Measurements from ENCODE around the gene VARS1. TPM values are rescaled to one million over a fixed set of nuclear protein-coding genes. Genes with fewer than 3 reads are reported as not detected.
"Not testable (repeated sequence)": the region's sequence is repeated elsewhere in the genome, so short reads cannot be mapped to it uniquely, and the experiment has no call there.

Gene VARS1
- 100 to 1,000 TPM; 147 to 169 TPM for total RNA-seq

DNA sequence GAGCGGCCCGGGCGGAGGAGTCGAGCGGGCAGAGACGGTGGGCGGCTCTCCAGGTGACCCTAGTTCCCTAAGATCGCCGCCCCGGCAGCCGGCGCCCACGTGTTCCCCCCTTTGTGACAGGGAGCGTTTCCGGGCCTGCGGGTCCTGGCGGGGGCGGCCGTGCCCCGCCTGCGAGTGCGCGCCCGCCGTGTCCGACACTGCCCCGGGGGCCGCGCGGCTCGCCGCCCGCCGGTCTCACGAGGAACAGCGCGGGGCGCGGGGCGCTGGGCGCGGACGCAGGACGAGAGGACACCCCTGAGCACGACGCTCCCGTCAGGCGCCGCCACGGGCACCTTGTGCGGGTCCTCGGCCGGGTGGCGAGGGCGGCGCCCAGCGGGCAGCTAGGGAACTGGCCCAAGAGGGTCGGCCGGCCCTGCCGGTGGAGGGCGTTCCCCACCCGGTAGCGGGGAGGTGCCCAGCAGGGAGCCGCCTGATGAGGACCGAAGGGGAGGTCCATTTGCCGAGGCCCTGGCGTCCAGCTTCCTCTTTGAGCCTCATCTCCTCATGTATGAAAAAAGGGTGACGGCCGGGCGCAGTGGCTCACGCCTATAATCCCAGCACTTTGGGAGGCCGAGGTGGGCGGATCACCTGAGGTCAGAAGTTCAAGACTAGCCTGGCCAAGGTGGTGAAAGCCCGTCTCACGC is at the start of gene VARS1:
VARS1 (minus strand) TSS at position 137 of the 683 bp plus-strand sequence. CDS start 535 bp downstream, outside the sequence.
- no peaks in the 10 kb centered on the region for H3K27me3 Mint-ChIP-seq
- peak within 1 kb of the TSS; percentile 95 for H3K4me3 Mint-ChIP-seq
- no peaks in the 10 kb centered on the region for H3K9me3 Mint-ChIP-seq (ENCODE audit: low read depth)
- H3K4me1 Mint-ChIP-seq = peaks cover 47% of the 10 kb centered on the region
- intact Hi-C loops (cut with DNase I, micrococcal nuclease) = loop anchor here (1.0 to 2.0 kb wide), 11 partner anchors 11 to 143 kb away; partner anchors contain the start of genes ABHD16A (in 1 of the 2), BAG6 (in 1 of the 2), DDAH2 (in 1 of the 2) and HSPA1B (in 1 of the 2)
- peak within 1 kb of the TSS; percentile 95 for H3K27ac Mint-ChIP-seq
- ATAC-seq (peak; percentile 82), DNase-seq (peak; percentile 92)
- ChIA-PET POLR2A (interaction anchor here (0.6 to 1.0 kb wide), 6 partner anchors 11 to 179 kb away, joined by 3 to 4 read pairs (median 3); partner anchors contain the start of genes BAG6 and LSM2), CTCF (interaction anchor here (0.6 to 2.1 kb wide), 12 partner anchors 10 to 136 kb away, joined by 3 to 15 read pairs (median 5); partner anchors contain the start of genes HSPA1B and LSM2)
- H3K36me3 Mint-ChIP-seq (ENCODE audit: low read depth) = peaks cover 35% of the 10 kb centered on the region

- DNase-seq (no peak), ATAC-seq (no peak)
- intact Hi-C loops (cut with DNase I, micrococcal nuclease) = no loop called here
- POLR2A ChIA-PET = no interaction called here
- H3K27me3 Mint-ChIP-seq = no peaks in the 10 kb centered on the region
- H3K9me3 Mint-ChIP-seq (ENCODE audit: low read depth) = no peaks in the 10 kb centered on the region
- CTCF ChIA-PET = interaction anchor here (0.6 to 0.7 kb wide), 4 partner anchors 18 to 274 kb away, joined by 3 to 4 read pairs (median 3); partner anchors contain the start of genes MSH5 and NEU1
- peaks cover 2% of the 10 kb centered on the region for H3K4me1 Mint-ChIP-seq
- no peak overlapping the region for H3K4me3 Mint-ChIP-seq
- peaks cover 19% of the 10 kb centered on the region for H3K36me3 Mint-ChIP-seq (ENCODE audit: low read depth)
- no peak overlapping the region for H3K27ac Mint-ChIP-seq
Observed at GRCh38 chr6:31844507-31844906, 49.0 kb upstream of the VARS1 start.

DNA sequence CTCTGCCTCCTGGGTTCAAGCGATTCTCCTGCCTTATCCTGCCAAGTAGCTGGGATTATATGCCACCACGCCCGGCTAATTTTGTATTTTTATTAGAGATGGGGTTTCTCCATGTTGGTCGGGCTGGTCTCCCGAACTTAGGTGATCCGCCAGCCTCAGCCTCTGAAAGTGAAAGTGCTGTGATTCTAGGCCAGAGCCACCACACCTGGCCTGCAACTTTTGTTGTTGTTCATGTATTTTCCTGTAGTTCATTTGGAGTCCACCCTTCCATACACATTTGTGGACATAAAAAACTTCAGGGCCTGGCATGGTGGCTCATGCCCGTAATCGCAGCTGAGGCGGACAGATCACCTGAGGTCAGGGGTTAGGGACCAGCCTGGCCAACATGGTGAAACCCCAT is 46.5 kb upstream of the VARS1 start:
- Mint-ChIP-seq H3K27me3 (no peaks in the 10 kb centered on the region), H3K9me3 (ENCODE audit: low read depth) (no peaks in the 10 kb centered on the region), H3K27ac (no peak overlapping the region), H3K36me3 (ENCODE audit: low read depth) (peaks cover 41% of the 10 kb centered on the region), H3K4me1 (peaks cover 20% of the 10 kb centered on the region), H3K4me3 (no peak overlapping the region)
- ChIA-PET CTCF (no interaction called here), POLR2A (no interaction called here)
- ATAC-seq (no peak), DNase-seq (no peak)
- intact Hi-C loops (cut with DNase I, micrococcal nuclease) = no loop called here

DNA sequence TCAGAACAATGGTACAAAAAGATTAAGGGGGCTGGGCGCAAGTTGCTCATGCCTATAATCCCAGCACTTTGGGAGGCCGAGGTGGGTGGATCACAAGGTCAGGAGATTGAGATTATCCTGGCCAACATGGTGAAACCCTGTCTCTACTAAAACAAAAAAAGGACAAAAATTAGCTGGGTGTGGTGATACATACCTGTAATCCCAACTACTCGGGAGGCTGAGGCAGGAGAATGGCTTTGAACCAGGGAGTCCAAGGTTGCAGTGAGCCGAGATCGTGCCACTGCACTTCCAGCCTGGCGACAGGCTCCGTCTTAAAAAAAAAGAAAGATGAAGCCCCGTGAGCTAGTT is 44.2 kb upstream of the VARS1 start:
- H3K27me3 Mint-ChIP-seq; ATAC-seq; H3K9me3 Mint-ChIP-seq (ENCODE audit: low read depth); DNase-seq; H3K4me3 Mint-ChIP-seq; intact Hi-C loops (cut with DNase I, micrococcal nuclease): not testable (repeated sequence)
- CTCF ChIA-PET = interaction anchor here (0.6 to 1.7 kb wide), 4 partner anchors 10 to 167 kb away, joined by 3 to 4 read pairs (median 4); partner anchors contain the start of gene HSPA1B
- Mint-ChIP-seq H3K27ac (peak overlapping the region; percentile 67), H3K36me3 (ENCODE audit: low read depth) (peaks cover 60% of the 10 kb centered on the region), H3K4me1 (peaks cover 28% of the 10 kb centered on the region)
- POLR2A ChIA-PET = interaction anchor here (0.6 to 1.1 kb wide), 2 partner anchors 70 to 246 kb away, joined by 3 to 4 read pairs; no protein-coding TSS in a partner anchor

DNA sequence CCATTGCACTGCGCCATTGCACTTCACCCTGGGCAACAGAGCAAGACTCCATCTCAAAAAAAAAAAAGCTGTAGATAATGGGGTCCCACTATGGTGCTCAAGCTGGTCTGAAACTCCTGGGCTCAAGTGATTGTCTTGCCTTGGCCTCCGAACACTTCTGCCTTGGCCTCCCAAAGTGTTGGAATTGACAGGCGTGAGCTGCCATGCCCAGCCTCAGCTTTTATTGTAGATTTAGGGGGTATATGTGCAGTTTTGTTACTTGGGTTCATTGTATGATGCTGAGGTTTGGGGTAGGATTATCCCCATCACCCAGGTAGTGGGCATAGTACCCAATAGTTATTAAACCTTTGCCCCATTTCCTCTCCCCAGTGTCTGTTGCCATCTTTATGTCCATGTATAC is 43.4 kb upstream of the VARS1 start:
- Mint-ChIP-seq H3K27ac (peak overlapping the region; percentile 67), H3K27me3 (no peaks in the 10 kb centered on the region), H3K4me1 (peaks cover 28% of the 10 kb centered on the region), H3K4me3 (peak overlapping the region; percentile 53), H3K9me3 (ENCODE audit: low read depth) (no peaks in the 10 kb centered on the region), H3K36me3 (ENCODE audit: low read depth) (peaks cover 60% of the 10 kb centered on the region)
- DNase-seq (no peak), ATAC-seq (no peak)
- CTCF ChIA-PET = interaction anchor here (0.7 to 1.7 kb wide), 5 partner anchors 9 to 113 kb away, joined by 3 to 6 read pairs (median 4); partner anchors contain the start of gene HSPA1B
- POLR2A ChIA-PET = interaction anchor here (0.6 to 1.1 kb wide), 3 partner anchors 10 to 69 kb away, joined by 3 to 4 read pairs (median 3); no protein-coding TSS in a partner anchor
- intact Hi-C loops (cut with DNase I, micrococcal nuclease) = no loop called here

- Mint-ChIP-seq H3K36me3 (ENCODE audit: low read depth) (peaks cover 60% of the 10 kb centered on the region), H3K27ac (peak overlapping the region; percentile 95), H3K4me3 (peak overlapping the region; percentile 90), H3K4me1 (peaks cover 30% of the 10 kb centered on the region)
- intact Hi-C loops (cut with DNase I, micrococcal nuclease); H3K9me3 Mint-ChIP-seq (ENCODE audit: low read depth); H3K27me3 Mint-ChIP-seq; DNase-seq; ATAC-seq: not testable (repeated sequence)
- ChIA-PET CTCF (interaction anchor here (0.7 to 2.4 kb wide), 5 partner anchors 9 to 54 kb away, joined by 3 to 6 read pairs (median 4); partner anchors contain the start of genes HSPA1B and LSM2), POLR2A (interaction anchor here (0.6 to 1.2 kb wide), 6 partner anchors 9 to 438 kb away, joined by 3 to 9 read pairs (median 4); partner anchors contain the start of gene NEU1)
Observed at GRCh38 chr6:31838114-31838553, 42.6 kb upstream of the VARS1 start.

DNA sequence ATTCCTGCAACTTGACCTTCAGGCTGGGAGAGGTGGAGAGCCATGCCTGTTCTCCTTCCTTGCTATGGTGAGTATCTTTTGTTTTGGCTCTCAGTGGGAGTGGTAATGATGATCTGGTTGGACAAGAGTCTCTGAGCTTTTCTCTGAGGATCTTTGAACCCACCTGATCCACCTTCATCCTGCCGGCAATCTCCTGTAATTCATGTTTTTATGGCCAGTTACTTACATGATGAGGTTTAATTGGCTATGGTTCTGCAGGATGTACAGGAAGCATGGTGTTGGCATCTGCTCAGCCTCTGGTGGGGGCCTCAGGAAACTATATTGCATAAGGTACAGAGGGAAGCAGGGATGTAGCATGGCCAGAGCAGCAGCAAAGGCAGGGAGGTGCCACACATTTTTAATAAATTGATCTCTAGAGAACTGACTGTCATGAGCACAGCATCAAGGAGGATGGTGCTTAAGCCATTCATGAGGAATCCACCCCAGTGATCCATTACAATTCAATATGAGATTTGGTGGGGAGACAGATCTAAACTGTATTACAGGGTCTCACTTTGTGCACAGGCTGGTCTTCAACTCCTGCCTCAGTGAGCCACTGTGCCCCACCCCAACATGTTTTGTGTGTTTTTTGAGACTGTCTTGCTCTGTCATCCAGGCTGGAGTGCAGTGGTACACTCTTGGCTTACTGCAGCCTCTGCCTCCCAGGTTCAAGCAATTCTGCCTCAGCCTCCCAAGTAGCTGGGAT is 42.0 kb upstream of the VARS1 start:
- H3K4me3 Mint-ChIP-seq = peak overlapping the region; percentile 90
- no peak for ATAC-seq
- peaks cover 60% of the 10 kb centered on the region for H3K36me3 Mint-ChIP-seq (ENCODE audit: low read depth)
- H3K27me3 Mint-ChIP-seq = no peaks in the 10 kb centered on the region
- POLR2A ChIA-PET = interaction anchor here (0.6 to 1.7 kb wide), 4 partner anchors 10 to 437 kb away, joined by 3 to 7 read pairs (median 4); partner anchors contain the start of genes HSPA1B and NEU1
- peak overlapping the region; percentile 95 for H3K27ac Mint-ChIP-seq
- intact Hi-C loops (cut with DNase I, micrococcal nuclease) = no loop called here
- no peak for DNase-seq
- CTCF ChIA-PET = interaction anchor here (0.7 to 2.4 kb wide), 5 partner anchors 10 to 107 kb away, joined by 3 to 6 read pairs (median 5); partner anchors contain the start of gene LSM2
- H3K4me1 Mint-ChIP-seq = peaks cover 34% of the 10 kb centered on the region
- H3K9me3 Mint-ChIP-seq (ENCODE audit: low read depth) = no peaks in the 10 kb centered on the region

DNA sequence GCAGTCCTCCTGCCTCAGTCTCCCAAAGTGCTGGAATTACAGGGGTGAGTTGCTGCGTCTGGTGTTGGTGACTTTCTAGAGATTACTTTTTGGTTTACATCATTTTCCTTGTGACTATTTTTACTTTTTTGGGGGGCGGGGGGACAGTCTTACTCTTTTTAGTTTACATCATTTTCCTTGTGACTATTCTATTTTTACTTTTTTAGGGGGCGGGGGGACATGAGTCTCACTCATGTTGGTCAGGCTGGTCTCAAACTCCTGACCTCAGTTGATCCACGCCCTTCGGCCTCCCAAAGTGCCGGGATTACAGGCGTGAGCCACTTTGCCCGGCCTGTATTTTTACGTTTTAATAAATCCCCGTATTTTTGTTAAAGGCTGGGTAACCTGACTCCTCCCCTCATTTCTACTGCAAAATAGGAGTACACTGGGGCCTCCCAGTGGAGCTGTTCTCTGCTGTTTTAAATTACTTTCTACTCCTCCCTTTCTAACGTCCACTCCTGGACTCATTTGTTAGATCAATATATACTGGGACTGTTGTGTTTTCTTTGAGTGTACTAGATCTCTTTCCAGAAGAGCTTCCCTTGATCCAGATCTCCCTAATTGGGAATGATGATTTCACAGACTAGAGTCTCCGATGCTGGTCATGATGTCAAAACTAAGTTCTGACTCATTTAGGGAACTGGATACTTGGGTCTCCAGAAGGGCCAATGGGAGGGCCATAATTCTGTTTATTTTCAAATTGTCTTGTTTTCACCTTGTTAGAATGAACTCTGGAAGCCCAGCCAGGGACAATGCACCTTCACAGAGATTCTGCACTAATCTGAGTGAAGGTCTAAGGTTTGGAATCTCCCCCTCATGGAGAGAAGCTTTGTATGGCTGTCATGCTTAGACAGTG is 41.2 kb upstream of the VARS1 start:
- ATAC-seq (no peak), DNase-seq (peak; percentile 27)
- Mint-ChIP-seq H3K27ac (peak overlapping the region; percentile 95), H3K27me3 (no peaks in the 10 kb centered on the region), H3K36me3 (ENCODE audit: low read depth) (peaks cover 60% of the 10 kb centered on the region), H3K9me3 (ENCODE audit: low read depth) (no peaks in the 10 kb centered on the region), H3K4me1 (peaks cover 37% of the 10 kb centered on the region), H3K4me3 (peak overlapping the region; percentile 90)
- ChIA-PET POLR2A (interaction anchor here (0.6 to 1.7 kb wide), 7 partner anchors 9 to 325 kb away, joined by 3 to 7 read pairs (median 4); partner anchors contain the start of genes HSPA1A, HSPA1B, HSPA1L and LSM2), CTCF (interaction anchor here (0.7 to 2.4 kb wide), 6 partner anchors 26 to 106 kb away, joined by 3 to 6 read pairs (median 4); partner anchors contain the start of genes LSM2 and NEU1)
- intact Hi-C loops (cut with DNase I, micrococcal nuclease) = no loop called here

DNA sequence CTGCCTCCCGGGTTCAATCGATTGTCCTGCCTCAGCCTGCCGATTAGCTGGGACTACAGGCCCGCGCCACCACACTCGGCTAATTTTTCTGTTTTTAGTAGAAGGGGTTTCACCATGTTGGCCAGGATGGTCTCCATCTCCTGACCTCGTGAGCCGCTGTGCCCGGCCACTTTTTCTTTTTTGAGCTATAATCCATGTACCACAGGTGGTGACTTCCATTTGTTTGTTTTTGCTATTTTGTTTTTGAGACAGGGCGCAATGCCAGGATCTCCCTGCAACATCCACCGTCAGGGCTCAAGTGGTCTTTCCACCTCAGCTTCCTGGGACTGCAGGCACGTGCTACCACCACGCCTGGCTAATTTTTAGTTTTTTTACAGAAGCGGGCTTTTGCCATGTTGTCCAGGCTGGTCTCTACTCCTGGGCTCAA is 40.5 kb upstream of the VARS1 start:
- ChIA-PET POLR2A (interaction anchor here (0.6 to 1.7 kb wide), 6 partner anchors 9 to 324 kb away, joined by 3 to 7 read pairs (median 4); partner anchors contain the start of genes HSPA1A, HSPA1B, HSPA1L and LSM2), CTCF (interaction anchor here (0.7 to 2.4 kb wide), 5 partner anchors 27 to 146 kb away, joined by 3 to 6 read pairs (median 4); partner anchors contain the start of genes LSM2 and NEU1)
- Mint-ChIP-seq H3K36me3 (ENCODE audit: low read depth) (peaks cover 62% of the 10 kb centered on the region), H3K4me3 (peak overlapping the region; percentile 90), H3K27me3 (no peaks in the 10 kb centered on the region), H3K4me1 (peaks cover 39% of the 10 kb centered on the region), H3K9me3 (ENCODE audit: low read depth) (no peaks in the 10 kb centered on the region), H3K27ac (peak overlapping the region; percentile 95)
- ATAC-seq (no peak), DNase-seq (no peak)
- intact Hi-C loops (cut with DNase I, micrococcal nuclease) = no loop called here
